OCI-M1 (cell line): Measurements from ENCODE around the gene RIN1.
"Not testable (repeated sequence)": the region's sequence is repeated elsewhere in the genome, so short reads cannot be mapped to it uniquely, and the experiment has no call there.

ENCODE experiments used
- DNase-seq: peaks from one replicate; lab custom pipeline; 2025; lab: John Stamatoyannopoulos, UW

The RIN1 gene

GRCh38 chr11:66334605-66335442 lies 1.4 kb downstream of the RIN1 start:
- DNase-seq: no peak

- DNase-seq: no peak
Observed at GRCh38 chr11:66333896-66334604, 2.2 kb downstream of the RIN1 start.

- no peak for DNase-seq
Observed at GRCh38 chr11:66333220-66333877, 2.9 kb downstream of the RIN1 start.

- no peak for DNase-seq
Observed at GRCh38 chr11:66332371-66333219, 3.6 kb downstream of the RIN1 start.

GRCh38 chr11:66331542-66332370 lies 4.5 kb downstream of the RIN1 start:
- no peak for DNase-seq

GRCh38 chr11:66330931-66331330 lies 5.3 kb downstream of the RIN1 start:
- DNase-seq: no peak

GRCh38 chr11:66329165-66329673 lies 7.0 kb downstream of the RIN1 start:
- DNase-seq: no peak

GRCh38 chr11:66328302-66329144 lies 7.7 kb downstream of the RIN1 start:
- peak; percentile 87 for DNase-seq

GRCh38 chr11:66328031-66328301 lies 8.3 kb downstream of the RIN1 start:
- DNase-seq: no peak

GRCh38 chr11:66327171-66328030 lies 8.8 kb downstream of the RIN1 start:
- DNase-seq: no peak

- no peak for DNase-seq
Observed at GRCh38 chr11:66326261-66327111, 9.7 kb downstream of the RIN1 start.

GRCh38 chr11:66325263-66325671 lies 11.0 kb downstream of the RIN1 start:
- DNase-seq: no peak

GRCh38 chr11:66324664-66325063 lies 11.6 kb downstream of the RIN1 start:
- no peak for DNase-seq

- DNase-seq: no peak
Observed at GRCh38 chr11:66323684-66324083, 12.6 kb downstream of the RIN1 start.

- no peak for DNase-seq
Observed at GRCh38 chr11:66322732-66323427, 13.4 kb downstream of the RIN1 start.

- DNase-seq: no peak
Observed at GRCh38 chr11:66321606-66322005, 14.6 kb downstream of the RIN1 start.

- not testable (repeated sequence) for DNase-seq
Observed at GRCh38 chr11:66320748-66321147, 15.5 kb downstream of the RIN1 start.

- not testable (repeated sequence) for DNase-seq
Observed at GRCh38 chr11:66320289-66320688, 15.9 kb downstream of the RIN1 start.
